GM23248 (cell line): ENCODE data around the gene PLIN1. TPM values are rescaled to one million over a fixed set of nuclear protein-coding genes. Genes with fewer than 3 reads are reported as not detected.

Experiments used
- DNase-seq: peaks from one replicate; pipeline ENCODE4 v3.0.0-alpha.2; 2015
- H2AFZ ChIP-seq: fragments of 200-600 bp; sonication (generic); 2 replicates; pipeline ENCODE4 v1.6.1; 2016; ENCODE audit warnings: antibody characterized with exemption
- H3F3A ChIP-seq: fragments of 200-600 bp; sonication (generic); 2 replicates; pipeline ENCODE4 v1.6.1; 2016; ENCODE audit warnings: mild to moderate bottlenecking, antibody characterized with exemption, mixed run types; ENCODE audit not compliant: insufficient read depth
- H3K27ac ChIP-seq: fragments of 200-600 bp; sonication (generic); 2 replicates; pipeline ENCODE4 v1.5.1; 2016; ENCODE audit warnings: mild to moderate bottlenecking
- H3K27me3 ChIP-seq: fragments of 200-600 bp; sonication (generic); replicated peaks from 2 replicates; pipeline ENCODE4 v1.6.1; 2016; ENCODE audit warnings: mild to moderate bottlenecking; ENCODE audit not compliant: insufficient read depth
- H3K36me3 ChIP-seq: fragments of 200-600 bp; sonication (generic); 2 replicates; pipeline ENCODE4 v1.6.1; 2016; ENCODE audit warnings: low read depth, mild to moderate bottlenecking
- H3K4me1 ChIP-seq: fragments of 200-600 bp; sonication (generic); 2 replicates; pipeline ENCODE4 v1.6.1; 2016; ENCODE audit warnings: mild to moderate bottlenecking; ENCODE audit not compliant: insufficient read depth
- H3K4me2 ChIP-seq: fragments of 200-600 bp; sonication (generic); one replicate; pipeline ENCODE4 v1.6.1; 2016; ENCODE audit warnings: mild to moderate bottlenecking; ENCODE audit not compliant: unreplicated experiment
- H3K4me3 ChIP-seq: fragments of 200-600 bp; sonication (generic); 2 replicates; pipeline ENCODE4 v1.5.1; 2016; ENCODE audit warnings: mild to moderate bottlenecking
- H3K79me2 ChIP-seq: fragments of 200-600 bp; sonication (generic); 2 replicates; pipeline ENCODE4 v1.6.1; 2016; ENCODE audit warnings: mild to moderate bottlenecking; ENCODE audit not compliant: insufficient read depth
- H3K9ac ChIP-seq: fragments of 200-600 bp; sonication (generic); 2 replicates; pipeline ENCODE4 v1.6.1; 2016; ENCODE audit warnings: mild to moderate bottlenecking
- H3K9me2 ChIP-seq: fragments of 200-600 bp; sonication (generic); 2 replicates; pipeline ENCODE4 v1.6.1; 2016; ENCODE audit warnings: mixed run types, mild to moderate bottlenecking, moderate library complexity; ENCODE audit not compliant: insufficient read depth
- H3K9me3 ChIP-seq: fragments of 200-600 bp; sonication (generic); one replicate; pipeline ENCODE4 v1.6.1; 2017; ENCODE audit warnings: low read depth
- H4K20me1 ChIP-seq: fragments of 200-600 bp; sonication (generic); 2 replicates; pipeline ENCODE4 v1.6.0; 2016; ENCODE audit not compliant: insufficient read depth
- EZH2 ChIP-seq: fragments of 200-600 bp; sonication (generic); IDR thresholded peaks from 2 replicates; pipeline ENCODE4 v1.6.1; 2018; ENCODE audit warnings: antibody characterized with exemption, mild to moderate bottlenecking; ENCODE audit not compliant: insufficient read depth, poor library complexity, severe bottlenecking
- EZH2phosphoT487 ChIP-seq: fragments of 200-600 bp; sonication (generic); IDR thresholded peaks from 2 replicates; pipeline ENCODE4 v1.6.1; 2018; ENCODE audit warnings: antibody characterized with exemption, moderate library complexity, mild to moderate bottlenecking, low read depth; ENCODE audit not compliant: insufficient read depth
- WGBS, 2 experiments: methylation state at CpG; one replicate each; pipeline ENCODE4 v1.1.6; 2015 to 2017; ENCODE audit warnings: low lambda C conversion rate in 2 of 2, low coverage in 1 of 2; ENCODE audit errors: missing lambda C conversion rate in 2 of 2; 5-methylcytosine and 5-hydroxymethylcytosine counted together
- in situ Hi-C: fragments of 300-500 bp; cut with MboI; formaldehyde crosslinking; loops from 2 replicates; pipeline ENCODE4 v1.15.0; 2020
- polyA plus RNA-seq: library from polyadenylated mRNA; unstranded; fragments of >200 nt; fragmentation: Nextera tagmentation; extraction: Ambion mirVana; gene quantifications from 2 replicates; pipeline ENCODE4 v1.2.1, GENCODE V29; 2016
- total RNA-seq: library from RNA; depleted of rRNA; stranded (reverse); fragments of >200 nt; shearing (Covaris generic); gene quantifications from 2 replicates; pipeline ENCODE4 v1.2.3, GENCODE V29; 2014

PLIN1 gene
- total and polyA plus RNA-seq, 2 experiments from 2014 or later = not detected

DNA sequence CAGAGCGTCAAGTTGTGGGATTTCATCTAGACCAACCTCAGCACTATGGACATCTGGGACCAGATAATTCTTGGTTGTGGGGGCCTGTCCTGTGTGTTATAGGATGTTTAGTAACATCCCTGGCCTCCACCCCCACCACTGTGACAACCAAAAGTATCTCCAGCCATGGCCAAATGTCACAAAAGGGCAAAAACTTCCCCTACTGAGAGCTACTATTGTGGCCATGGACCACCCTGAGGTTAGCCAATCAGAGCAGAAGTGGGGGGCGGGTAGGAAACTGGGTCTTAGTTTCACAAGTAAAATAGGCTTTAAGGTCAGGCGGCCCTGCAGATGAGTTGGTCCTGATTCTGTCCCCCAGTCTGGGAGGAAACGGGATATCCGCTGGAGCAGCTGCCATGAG, 49.3 kb downstream of the PLIN1 start:
- Histone ChIP-seq H3K9ac (no peak overlapping the region), H3K27me3 (no peaks in the 10 kb centered on the region), H4K20me1 (no peaks in the 10 kb centered on the region), H3K4me3 (no peak overlapping the region), H2AFZ (no peak overlapping the region), H3K9me3 (no peaks in the 10 kb centered on the region), H3K4me2 (no peak overlapping the region), H3K79me2 (no peaks in the 10 kb centered on the region), H3K27ac (no peak overlapping the region), H3K4me1 (no peaks in the 10 kb centered on the region), H3K36me3 (peaks cover 43% of the 10 kb centered on the region), H3K9me2 (no peaks in the 10 kb centered on the region), H3F3A (no peaks in the 10 kb centered on the region)
- in situ Hi-C loops = no loop called here
- no peak for TF ChIP-seq EZH2phosphoT487
- TF ChIP-seq EZH2 = no peak
- WGBS, 2 experiments = 98 to 99% methylated on average over 5 of the region's 5 CpGs
- DNase-seq = no peak

DNA sequence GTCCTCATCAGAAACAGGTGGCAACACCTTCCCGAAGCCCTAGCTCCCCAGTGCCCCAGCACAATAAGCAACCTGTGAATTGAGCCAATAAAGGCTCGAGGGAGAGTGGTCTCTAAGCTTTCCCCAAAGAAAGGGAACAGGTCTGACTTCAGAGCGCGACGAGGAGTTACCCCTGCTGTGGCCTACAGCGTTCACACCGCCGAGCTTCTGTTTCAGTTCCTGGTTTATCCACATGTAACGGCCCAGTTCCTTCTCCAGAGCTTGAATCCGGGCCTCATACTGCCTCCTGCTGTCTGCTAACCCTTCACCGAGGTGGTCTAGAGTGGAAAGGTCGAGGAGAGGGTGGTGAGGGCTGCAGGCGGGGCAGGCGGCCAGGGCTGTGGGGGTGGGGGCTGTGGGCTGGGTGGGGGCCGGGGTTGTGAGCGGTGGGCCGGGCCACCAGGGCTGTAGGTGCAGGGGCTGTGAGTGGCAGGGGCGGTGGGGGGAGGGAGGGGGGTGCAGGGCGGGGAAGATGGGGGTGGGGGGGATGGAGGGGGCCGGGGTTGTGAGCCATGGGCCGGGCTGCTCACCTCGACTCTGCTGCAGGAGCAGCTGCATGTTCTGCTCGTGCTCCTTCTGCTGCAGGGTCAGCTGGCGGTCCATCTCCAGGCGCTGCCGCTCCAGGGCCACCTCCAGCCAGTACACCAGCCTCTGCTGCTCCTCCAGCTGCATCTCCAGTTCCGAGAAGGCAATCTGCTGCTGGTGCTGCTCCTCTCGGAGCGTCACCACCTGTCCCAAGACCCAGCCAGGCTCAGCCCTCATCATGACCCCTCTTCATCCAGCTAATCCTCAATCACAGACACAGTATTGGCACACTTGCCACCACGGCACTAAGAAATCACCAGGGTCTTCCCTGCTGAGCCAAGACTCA, 50.1 kb downstream of the PLIN1 start:
- Histone ChIP-seq H3K36me3 (peaks cover 46% of the 10 kb centered on the region), H3K27ac (no peak overlapping the region), H3K9me3 (no peaks in the 10 kb centered on the region), H3K9me2 (no peaks in the 10 kb centered on the region), H3K4me3 (no peak overlapping the region), H2AFZ (no peak overlapping the region), H3F3A (no peaks in the 10 kb centered on the region), H4K20me1 (no peaks in the 10 kb centered on the region), H3K4me2 (no peak overlapping the region), H3K4me1 (no peaks in the 10 kb centered on the region), H3K27me3 (no peaks in the 10 kb centered on the region), H3K79me2 (no peaks in the 10 kb centered on the region), H3K9ac (no peak overlapping the region)
- in situ Hi-C loops = no loop called here
- WGBS, 2 experiments = 90 to 93% methylated on average over 16 to 30 of the region's 30 CpGs
- TF ChIP-seq EZH2phosphoT487 (no peak), EZH2 (no peak)
- no peak for DNase-seq

DNA sequence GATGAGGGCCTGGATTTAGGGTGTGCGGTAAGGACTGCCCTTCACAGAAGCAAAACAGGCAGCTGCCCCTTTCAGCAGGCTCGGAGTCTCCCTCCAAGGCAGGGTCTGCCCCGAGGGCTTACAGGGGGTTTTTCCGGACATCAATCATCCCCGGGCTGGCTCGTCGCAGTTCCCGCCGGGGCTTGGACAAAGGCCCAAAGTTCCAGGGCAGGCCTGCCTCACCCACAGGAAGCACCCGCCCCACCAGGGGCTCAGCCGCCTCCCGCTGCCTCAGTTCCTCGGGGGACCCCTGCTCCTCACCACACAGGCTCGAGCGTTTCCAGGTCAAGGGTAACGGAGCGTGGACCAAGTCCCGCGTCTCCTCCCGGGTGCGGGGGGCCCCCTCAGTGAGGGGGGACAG, 50.9 kb downstream of the PLIN1 start:
- no peaks in the 10 kb centered on the region for H3K9me2 ChIP-seq
- H4K20me1 ChIP-seq = no peaks in the 10 kb centered on the region
- H3K9ac ChIP-seq = no peak overlapping the region
- no peaks in the 10 kb centered on the region for H3K79me2 ChIP-seq
- DNase-seq = no peak
- H3K4me2 ChIP-seq = no peak overlapping the region
- 89 to 94% methylated on average over 19 to 21 of the region's 21 CpGs for WGBS, 2 experiments
- H3K27me3 ChIP-seq = no peaks in the 10 kb centered on the region
- TF ChIP-seq EZH2phosphoT487 (no peak), EZH2 (no peak)
- H3F3A ChIP-seq = no peaks in the 10 kb centered on the region
- H3K9me3 ChIP-seq = no peaks in the 10 kb centered on the region
- no peaks in the 10 kb centered on the region for H3K4me1 ChIP-seq
- no peak overlapping the region for H2AFZ ChIP-seq
- H3K27ac ChIP-seq = no peak overlapping the region
- peaks cover 46% of the 10 kb centered on the region for H3K36me3 ChIP-seq
- in situ Hi-C loops = no loop called here
- H3K4me3 ChIP-seq = no peak overlapping the region

DNA sequence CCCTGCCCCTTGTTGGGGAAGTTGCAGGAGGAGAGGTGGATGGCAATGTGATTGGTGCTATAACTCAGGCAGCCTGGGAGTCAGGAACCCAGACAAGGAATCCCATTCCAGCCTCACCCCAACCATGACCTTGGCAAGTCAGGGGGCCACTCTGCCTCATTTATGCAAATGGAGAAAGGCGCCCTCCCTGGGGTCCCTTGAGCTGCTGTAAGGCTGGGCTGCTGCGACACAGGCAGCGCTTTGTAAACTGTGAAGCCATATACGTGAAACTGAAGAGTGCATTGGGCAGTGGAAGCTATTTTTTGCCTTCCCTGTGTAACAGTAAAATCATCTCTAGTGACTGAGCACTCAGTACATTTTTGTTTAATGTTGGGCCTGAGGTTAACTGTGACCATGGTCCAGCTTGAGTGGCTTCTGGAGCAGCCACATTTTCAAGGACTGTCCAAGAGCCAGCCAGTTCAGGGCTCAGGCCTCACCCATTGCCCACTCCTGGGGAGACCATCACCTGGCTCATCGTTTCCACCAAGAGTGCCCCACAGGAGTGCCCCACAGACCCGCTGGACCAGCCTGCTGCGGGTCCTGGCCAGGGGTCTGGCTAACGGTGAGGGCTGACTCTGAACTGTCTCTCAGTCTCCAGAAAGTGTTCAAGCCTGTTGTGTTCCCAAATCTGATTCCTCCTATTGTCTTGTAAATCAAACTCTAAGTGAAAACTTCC, 51.8 kb downstream of the PLIN1 start:
- H3K4me1 ChIP-seq = no peaks in the 10 kb centered on the region
- no peaks in the 10 kb centered on the region for H3K9me2 ChIP-seq
- no peaks in the 10 kb centered on the region for H3K9me3 ChIP-seq
- peaks cover 46% of the 10 kb centered on the region for H3K36me3 ChIP-seq
- no peaks in the 10 kb centered on the region for H4K20me1 ChIP-seq
- WGBS, 2 experiments = 89 to 91% methylated on average over 8 of the region's 8 CpGs
- in situ Hi-C loops = no loop called here
- no peak overlapping the region for H3K4me2 ChIP-seq
- no peak overlapping the region for H3K27ac ChIP-seq
- H3K27me3 ChIP-seq = no peaks in the 10 kb centered on the region
- H2AFZ ChIP-seq = no peak overlapping the region
- no peaks in the 10 kb centered on the region for H3F3A ChIP-seq
- H3K4me3 ChIP-seq = no peak overlapping the region
- DNase-seq = no peak
- H3K79me2 ChIP-seq = no peaks in the 10 kb centered on the region
- TF ChIP-seq EZH2phosphoT487 (no peak), EZH2 (no peak)
- H3K9ac ChIP-seq = no peak overlapping the region
